ENCODE results near the gene PEAR1.

- TF ChIP-seq CTCF (IDR thresholded peaks at IDR 0.05) (no peak), POLR2A (IDR thresholded peaks at IDR 0.05) (no peak)
These were observed 36.0 kb upstream of the PEAR1 start for GRCh38 chr1:156857532-156857931.

All from thyroid gland (tissue), 4 donors.